A549 (cell line): ENCODE measurements around the gene NEURL3.
"Not testable (repeated sequence)": the region's sequence is repeated elsewhere in the genome, so short reads cannot be mapped to it uniquely, and the experiment has no call there.

Source experiments
- ESRRA ChIP-seq: fragments of 150-350 bp; IDR thresholded peaks from 2 replicates; pipeline ENCODE4 v1.6.1; 2014; ENCODE audit warnings: mild to moderate bottlenecking, low read length, borderline replicate concordance
- HDAC2 ChIP-seq: fragments of 200-600 bp; sonication (generic); IDR thresholded peaks from 2 replicates; pipeline ENCODE4 v1.6.1; 2016
- MAFK ChIP-seq: fragments of 450-650 bp; IDR thresholded peaks from 2 replicates; pipeline ENCODE4 v1.6.1; 2014; ENCODE audit not compliant: partially characterized antibody
- PBX3 ChIP-seq: IDR thresholded peaks from 2 replicates; pipeline ENCODE4 v1.6.1; 2012
- RAD21 ChIP-seq, 2 experiments: fragments of >200 bp in 1 of 2; sonication (Bioruptor Twin) in 1 of 2; formaldehyde crosslinking in 1 of 2; IDR thresholded peaks in 1 of 2; conservative IDR thresholded peaks in 1 of 2; 2 replicates in 1 of 2; 3 replicates in 1 of 2; pipeline ENCODE4 v1.6.1; 2012 to 2018; ENCODE audit warnings: inconsistent platforms in 1 of 2
- ZFP36 ChIP-seq: fragments of 450-650 bp; IDR thresholded peaks from 2 replicates; pipeline ENCODE4 v1.6.1; 2014; ENCODE audit warnings: borderline replicate concordance; ENCODE audit not compliant: partially characterized antibody
- TF ChIP-seq, protein P1 (sequence below): IDR thresholded peaks from 2 replicates; pipeline ENCODE4 v1.6.1; 2012
- TF ChIP-seq, protein P2 (sequence below): fragments of >200 bp; sonication (Bioruptor Twin); formaldehyde crosslinking; IDR thresholded peaks from 3 replicates; pipeline ENCODE4 v1.5.1; 2016

DNA sequence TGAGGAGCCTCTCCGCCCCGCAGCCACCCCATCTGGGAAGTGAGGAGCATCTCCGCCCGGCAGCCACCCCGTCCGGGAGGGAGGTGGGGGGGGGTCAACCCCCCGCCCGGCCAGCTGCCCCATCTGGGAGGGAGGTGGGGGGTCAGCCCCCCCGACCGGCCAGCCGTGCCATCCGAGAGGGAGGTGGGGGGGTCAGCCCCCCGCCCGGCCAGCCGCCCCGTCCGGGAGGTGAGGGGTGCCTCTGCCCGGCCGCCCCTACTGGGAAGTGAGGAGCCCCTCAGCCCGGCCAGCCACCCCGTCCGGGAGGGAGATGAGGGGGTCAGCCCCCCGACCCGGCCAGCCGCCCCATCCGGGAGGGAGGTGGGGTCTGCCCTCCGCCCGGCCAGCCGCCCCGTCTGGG is 43.5 kb downstream of the NEURL3 start:
- TF ChIP-seq, protein P1, sequence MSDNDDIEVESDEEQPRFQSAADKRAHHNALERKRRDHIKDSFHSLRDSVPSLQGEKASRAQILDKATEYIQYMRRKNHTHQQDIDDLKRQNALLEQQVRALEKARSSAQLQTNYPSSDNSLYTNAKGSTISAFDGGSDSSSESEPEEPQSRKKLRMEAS, result not testable (repeated sequence)
- TF ChIP-seq ESRRA; ZFP36; HDAC2; PBX3; RAD21 (conservative IDR thresholded peaks at IDR 0.05 in 1 of 2, IDR thresholded peaks at IDR 0.05 in 1 of 2); MAFK: not testable (repeated sequence)
- TF ChIP-seq, protein P2, sequence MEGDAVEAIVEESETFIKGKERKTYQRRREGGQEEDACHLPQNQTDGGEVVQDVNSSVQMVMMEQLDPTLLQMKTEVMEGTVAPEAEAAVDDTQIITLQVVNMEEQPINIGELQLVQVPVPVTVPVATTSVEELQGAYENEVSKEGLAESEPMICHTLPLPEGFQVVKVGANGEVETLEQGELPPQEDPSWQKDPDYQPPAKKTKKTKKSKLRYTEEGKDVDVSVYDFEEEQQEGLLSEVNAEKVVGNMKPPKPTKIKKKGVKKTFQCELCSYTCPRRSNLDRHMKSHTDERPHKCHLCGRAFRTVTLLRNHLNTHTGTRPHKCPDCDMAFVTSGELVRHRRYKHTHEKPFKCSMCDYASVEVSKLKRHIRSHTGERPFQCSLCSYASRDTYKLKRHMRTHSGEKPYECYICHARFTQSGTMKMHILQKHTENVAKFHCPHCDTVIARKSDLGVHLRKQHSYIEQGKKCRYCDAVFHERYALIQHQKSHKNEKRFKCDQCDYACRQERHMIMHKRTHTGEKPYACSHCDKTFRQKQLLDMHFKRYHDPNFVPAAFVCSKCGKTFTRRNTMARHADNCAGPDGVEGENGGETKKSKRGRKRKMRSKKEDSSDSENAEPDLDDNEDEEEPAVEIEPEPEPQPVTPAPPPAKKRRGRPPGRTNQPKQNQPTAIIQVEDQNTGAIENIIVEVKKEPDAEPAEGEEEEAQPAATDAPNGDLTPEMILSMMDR, result not testable (repeated sequence)
